OCI-LY7 (cell line): ENCODE measurements around the gene LBR.

ENCODE experiments used
- EZH2phosphoT487 ChIP-seq: fragments of 200-600 bp; sonication (generic); IDR thresholded peaks from 2 replicates; pipeline ENCODE4 v1.6.1; 2018; ENCODE audit warnings: low read depth, borderline replicate concordance, mild to moderate bottlenecking, mixed run types, antibody characterized with exemption, low read length, moderate library complexity, mixed read lengths
- TF ChIP-seq, protein P1 (sequence below): fragments of 200-600 bp; sonication (generic); conservative IDR thresholded peaks from 2 replicates; pipeline ENCODE4 v1.5.1; 2014; ENCODE audit warnings: mild to moderate bottlenecking, antibody characterized with exemption, low read length, moderate library complexity, mixed read lengths

DNA sequence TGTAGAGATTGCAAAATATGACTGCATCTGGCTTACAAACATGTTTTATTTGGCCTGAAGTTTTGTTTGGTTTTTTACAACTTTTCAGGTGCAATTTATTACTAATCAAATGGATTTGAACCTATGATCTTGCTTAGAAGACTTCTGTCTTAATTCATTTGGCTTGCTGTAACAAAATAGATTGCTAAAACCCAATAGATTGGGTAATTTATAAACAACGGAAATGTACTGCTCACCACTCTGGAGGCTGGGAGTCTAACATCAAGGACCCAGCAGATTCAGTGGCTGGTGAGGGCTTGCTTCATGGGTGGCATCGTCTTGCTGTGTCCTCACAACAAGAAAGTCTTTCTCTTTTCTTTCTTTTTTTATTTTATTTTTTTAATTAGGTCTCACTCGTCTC is 72.9 kb downstream of the LBR start:
- TF ChIP-seq, protein P1, sequence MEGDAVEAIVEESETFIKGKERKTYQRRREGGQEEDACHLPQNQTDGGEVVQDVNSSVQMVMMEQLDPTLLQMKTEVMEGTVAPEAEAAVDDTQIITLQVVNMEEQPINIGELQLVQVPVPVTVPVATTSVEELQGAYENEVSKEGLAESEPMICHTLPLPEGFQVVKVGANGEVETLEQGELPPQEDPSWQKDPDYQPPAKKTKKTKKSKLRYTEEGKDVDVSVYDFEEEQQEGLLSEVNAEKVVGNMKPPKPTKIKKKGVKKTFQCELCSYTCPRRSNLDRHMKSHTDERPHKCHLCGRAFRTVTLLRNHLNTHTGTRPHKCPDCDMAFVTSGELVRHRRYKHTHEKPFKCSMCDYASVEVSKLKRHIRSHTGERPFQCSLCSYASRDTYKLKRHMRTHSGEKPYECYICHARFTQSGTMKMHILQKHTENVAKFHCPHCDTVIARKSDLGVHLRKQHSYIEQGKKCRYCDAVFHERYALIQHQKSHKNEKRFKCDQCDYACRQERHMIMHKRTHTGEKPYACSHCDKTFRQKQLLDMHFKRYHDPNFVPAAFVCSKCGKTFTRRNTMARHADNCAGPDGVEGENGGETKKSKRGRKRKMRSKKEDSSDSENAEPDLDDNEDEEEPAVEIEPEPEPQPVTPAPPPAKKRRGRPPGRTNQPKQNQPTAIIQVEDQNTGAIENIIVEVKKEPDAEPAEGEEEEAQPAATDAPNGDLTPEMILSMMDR: no peak
- TF ChIP-seq EZH2phosphoT487: no peak
